Dermis microvascular lymphatic vessel endothelial cell (primary cell): Measurements from ENCODE around the gene CCDC6. TPM values are rescaled to one million over a fixed set of nuclear protein-coding genes. Genes with fewer than 3 reads are reported as not detected.
"Not testable (repeated sequence)": the region's sequence is repeated elsewhere in the genome, so short reads cannot be mapped to it uniquely, and the experiment has no call there.

Experiments used
- DNase-seq, 2 donors: peaks; one replicate each; pipeline versions ENCODE4 v3.0.0 to v3.0.0-alpha.2; 2010; ENCODE audit warnings: low read depth in 2 of 2
- total RNA-seq: library from RNA; depleted of rRNA; stranded (reverse); fragments of >200 nt; gene quantifications from 2 replicates; pipeline ENCODE4 v1.2.1, GENCODE V29; 2014

CCDC6 gene
- total RNA-seq, 1 donor from 2014 or later = 16.4 TPM

DNA sequence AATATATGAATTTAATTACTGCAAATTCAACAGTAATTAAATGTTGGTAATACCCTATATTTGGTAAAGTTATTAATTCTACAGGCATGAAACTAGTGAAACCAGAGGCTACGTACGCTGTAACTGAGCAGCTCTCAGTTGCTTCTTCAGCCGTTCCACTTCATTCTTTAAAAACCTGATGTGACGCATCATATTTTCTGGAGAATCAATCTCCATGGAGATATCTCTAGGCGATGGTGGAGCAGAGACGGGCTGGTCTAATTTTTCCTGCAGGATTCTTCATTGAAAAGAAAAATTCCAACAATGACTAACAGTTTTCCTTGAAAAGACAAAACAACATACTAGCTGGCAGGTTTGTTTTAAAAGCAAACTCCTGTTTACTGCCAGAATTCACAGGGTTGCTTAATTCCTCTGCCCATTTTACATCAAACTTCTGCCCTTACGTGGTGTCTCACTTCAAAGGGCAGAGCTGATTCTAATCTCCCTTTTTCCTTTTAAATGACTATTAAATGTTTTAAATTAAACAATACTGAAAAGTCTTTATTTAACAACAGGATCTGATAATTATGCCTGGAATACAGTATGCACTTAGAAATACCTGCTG lies 93.7 kb downstream of the CCDC6 start:
- no peak for DNase-seq

DNA sequence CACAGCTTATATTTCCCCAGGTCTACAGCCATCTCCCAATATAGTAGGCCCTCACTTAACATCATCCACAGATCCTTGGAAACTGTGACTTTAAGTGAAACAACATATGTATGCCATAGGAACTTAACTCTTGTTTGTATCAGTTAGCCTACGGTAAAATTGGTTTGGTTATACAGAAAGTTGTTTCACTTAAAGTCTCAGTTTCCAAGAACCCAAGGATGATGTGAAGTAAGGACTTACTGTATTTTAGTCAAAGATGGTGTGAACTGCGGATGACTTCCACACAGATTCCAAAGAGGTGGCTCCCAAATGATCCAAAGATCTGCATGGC lies 96.7 kb downstream of the CCDC6 start:
- no peak for DNase-seq

DNA sequence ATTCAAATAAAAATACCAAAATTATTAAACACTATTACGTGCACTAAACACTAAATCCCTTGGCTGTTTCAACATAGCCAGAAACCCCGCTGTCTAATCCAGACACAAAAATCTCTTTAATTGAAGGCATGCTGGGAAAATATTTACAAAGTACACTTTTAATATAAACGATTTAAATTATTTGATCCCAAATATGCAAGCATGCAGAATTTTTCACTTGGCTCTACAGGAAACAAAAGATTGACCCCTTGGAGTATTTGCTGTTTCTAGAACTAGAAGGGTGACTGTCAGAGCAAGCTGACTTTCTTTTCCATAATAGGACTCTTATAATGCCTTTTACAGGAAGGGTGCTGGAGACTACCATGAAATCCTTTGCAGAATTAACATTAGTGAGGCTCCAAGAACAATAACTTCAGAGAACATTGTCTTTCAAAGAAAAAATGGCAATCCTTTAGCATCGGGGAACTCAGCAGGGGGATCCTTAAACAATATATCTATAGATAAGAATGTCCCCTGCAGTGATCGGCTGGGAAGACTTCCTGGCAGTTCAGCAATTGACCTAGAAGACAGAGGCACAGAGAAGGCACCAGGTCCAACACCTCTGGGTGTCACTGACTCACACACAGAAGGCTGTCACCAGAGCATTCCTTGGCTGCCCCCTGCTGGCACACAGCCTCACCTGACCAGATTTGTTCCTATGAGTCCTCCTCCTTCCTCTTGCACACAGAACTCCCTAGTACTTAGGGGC lies 97.3 kb downstream of the CCDC6 start:
- DNase-seq = peak; percentile 33 to 75

DNA sequence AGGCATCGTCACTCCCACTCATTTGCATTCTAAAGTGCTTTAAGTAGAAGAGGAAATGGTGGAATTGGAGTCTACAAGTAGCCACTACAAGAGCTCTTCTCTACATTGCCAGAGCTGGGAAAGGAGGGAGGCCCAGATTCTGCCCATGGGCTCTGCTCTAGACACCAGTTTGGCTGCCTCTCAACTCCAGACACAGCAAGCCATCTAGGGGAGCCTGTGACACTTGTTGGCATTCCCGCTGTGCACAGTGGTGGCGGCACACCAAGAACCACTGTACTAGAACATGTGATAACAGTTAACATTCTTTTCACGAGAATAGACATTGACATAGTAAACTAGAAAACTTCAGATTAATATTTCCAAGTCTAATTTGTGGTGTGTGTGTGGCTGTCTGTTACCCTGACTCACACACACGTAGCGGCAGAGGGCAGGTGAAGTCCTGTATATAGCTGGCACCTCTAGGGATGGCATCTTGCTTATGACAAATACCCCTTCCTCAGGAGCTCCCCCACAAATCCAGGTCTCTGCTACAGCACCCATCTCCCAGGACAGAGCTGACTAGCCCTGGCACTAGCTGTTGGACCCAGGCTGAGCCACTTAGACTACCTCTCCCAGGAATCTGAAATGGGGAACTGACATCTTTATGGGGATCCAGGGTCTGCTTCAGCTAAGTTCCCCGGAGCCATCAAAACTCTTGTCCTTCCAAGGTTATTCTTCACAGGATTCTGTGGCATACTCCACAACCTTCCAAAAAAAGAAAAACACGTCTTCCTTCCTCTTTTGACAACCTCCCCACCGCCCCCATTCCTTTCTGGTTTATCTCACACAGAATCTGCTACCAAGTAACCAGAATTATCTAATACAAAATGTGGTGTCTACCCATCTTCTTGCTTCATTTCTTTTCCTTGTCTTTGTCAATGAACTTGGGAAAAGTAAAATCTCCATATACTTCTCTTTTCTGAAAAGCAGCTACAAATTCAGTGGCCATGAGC lies 98.4 kb downstream of the CCDC6 start:
- no peak for DNase-seq

DNA sequence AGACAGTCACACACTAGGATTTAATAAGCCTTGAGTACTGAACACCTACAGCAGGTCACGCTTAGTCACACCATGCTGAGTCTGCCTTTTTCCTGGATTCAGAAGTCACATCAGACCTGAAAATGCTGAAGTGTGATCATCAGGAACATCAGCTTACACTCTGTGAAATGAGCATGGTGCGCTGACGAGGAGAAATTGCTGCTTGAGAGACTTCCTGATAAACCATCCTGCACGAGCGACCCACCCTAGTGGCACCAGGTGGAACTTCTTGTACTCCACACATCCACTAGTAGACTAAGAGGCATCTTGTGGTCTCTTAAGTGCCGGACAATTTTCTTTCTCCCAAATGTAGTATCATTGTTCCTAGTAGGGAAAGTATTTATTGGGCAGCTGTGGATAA lies 101.3 kb downstream of the CCDC6 start:
- DNase-seq = peak in 1 of 2 donors; percentile 28

DNA sequence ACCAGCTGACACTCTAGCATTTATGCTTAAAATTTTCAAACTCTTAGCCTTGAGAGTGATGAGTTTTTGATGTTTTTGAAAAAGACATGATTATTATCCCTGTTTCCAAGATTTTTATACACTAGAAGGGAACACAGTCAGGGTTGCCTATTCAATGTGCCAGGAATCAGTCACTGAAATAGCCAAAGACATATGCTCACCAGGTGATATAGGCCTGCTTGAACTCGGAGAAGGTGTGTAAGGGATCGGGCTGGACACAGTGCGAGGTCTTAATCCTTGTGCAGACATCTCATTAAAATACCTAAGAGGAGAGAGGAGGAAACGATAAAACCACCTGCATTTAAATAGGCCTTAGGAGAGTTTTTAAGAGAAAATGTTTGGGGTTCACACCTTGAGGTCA lies 102.1 kb downstream of the CCDC6 start:
- DNase-seq = no peak

DNA sequence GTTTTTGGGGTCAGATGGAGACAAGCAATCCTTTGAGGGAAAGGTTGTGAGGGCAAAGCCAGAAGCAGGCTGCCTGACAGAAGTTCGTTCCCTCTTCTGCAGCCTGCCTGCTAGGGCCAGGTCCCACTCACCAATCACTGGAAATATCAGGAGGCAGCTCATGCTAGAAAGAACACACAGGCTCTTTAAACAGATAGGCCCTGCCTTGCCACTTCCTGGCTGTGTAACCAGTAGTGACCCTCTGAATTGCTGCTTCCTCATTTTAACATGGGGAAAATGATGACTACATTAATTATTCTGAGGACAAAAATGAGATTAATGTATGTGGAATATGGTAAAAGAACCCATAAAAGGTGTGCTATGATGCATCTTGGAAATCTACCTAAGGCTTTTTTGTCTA lies 102.6 kb downstream of the CCDC6 start:
- no peak for DNase-seq

DNA sequence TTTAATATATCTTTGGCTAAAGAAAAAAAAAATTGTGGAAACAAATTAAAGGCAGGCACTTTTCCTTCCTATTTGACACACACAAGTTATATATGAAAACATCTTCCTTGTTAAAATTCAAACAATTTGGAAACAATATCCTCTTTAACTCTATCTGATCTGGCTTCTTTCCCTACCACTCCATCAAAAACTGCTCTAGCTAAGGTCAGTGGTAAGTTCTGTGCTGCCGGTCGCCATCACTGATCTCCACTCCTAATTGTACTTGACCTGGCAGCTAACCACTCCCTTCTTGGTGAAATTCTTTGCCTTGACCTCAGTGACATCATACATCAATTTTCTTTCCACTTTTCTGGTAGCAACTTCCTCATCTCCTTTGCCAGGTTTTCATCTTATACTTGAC lies 105.2 kb downstream of the CCDC6 start:
- DNase-seq = no peak

DNA sequence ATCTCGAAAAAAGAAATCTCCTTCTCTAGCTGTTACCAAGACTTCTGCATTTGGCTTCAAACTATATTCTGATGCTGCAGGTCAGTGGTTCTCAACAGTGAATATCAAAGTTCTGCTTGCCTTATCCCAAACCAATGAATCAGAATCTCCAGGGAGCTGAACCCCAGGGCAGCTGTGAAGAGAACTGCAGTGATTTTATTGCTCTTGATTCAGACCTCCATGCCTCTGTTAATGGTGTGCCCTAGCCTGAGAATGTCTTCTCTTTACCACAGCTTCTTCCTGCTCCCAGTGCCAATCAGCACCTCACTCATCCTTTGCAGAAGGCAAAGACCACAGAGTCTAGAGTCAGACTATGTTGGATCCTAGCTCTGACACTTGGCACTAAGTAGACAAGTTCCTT lies 106.9 kb downstream of the CCDC6 start:
- DNase-seq = no peak

DNA sequence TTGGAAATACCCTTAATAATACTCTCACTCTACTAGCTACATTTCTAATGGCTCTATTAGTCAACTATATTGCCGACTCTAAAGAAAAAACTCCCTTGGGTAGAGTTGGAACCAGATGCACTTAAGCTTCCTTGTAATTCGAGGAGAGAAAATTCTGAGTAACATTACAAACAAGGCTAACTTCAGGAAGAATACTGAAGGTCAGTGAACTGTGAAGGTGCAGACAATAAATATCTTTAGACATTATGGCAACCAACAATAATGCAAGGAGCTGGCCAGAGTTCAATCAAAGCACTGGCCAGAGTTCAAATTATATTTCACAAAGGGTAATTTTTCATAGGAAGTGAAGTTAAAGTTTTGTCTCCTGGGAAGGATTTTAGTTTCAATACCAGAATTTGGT lies 112.4 kb downstream of the CCDC6 start:
- peak in 1 of 2 donors; percentile 72 for DNase-seq

DNA sequence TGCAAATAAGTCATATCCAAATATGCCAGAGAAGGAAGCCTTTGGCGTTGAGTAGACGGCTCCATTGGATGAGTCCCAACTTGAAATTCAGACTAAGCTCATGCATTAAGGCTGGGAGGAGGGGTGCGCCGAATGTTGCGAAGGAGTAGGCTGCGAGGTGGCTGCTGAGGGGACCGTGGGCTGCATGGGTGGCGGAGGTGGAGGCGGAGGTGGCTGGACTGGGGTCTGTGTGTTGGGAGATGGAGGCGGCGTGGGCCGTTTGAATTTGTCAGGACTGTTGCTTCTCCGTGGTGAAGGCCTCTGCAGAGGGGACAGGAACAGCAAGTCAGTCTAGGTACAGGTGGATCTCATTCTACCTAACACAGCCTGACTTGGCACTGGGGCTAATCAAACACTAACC lies 113.5 kb downstream of the CCDC6 start:
- DNase-seq = no peak

DNA sequence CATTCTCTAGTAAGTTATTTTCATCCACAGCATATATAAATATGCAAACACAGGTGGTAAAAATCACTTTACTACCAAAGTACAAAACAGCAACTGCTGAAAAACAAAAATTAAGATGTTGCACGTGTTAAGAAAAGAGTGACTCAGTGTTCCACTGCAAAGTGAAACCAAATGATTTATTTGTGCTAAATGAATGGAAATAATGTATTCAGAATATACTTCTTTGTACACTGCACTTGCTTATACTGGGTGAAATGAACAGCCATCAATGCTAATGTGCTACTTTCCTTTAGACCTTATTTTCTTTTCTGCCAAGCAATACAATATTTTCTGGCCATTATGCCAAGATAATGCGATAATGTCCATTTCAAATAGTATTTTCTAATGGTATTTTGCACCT lies 114.8 kb downstream of the CCDC6 start:
- no peak for DNase-seq

DNA sequence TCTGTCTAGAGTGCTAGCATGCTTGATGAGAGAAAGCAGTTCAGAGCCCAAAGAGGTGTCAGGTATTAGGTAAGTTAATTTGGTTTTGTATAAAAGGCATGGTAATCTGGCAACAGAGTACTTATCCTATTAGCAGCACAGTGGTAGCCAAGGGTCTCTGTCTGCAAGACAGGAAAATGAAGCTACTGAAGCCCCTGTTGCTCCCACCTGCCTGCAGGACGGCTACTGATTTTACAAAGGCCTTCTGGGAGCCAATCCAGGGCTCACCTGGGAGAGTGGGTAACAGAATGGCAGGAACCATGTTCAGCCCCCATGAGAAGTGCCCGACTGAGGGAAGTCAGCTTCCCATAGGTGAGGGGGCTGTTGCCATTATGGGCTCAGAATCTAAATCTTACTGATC lies 116.3 kb downstream of the CCDC6 start:
- not testable (repeated sequence) for DNase-seq

DNA sequence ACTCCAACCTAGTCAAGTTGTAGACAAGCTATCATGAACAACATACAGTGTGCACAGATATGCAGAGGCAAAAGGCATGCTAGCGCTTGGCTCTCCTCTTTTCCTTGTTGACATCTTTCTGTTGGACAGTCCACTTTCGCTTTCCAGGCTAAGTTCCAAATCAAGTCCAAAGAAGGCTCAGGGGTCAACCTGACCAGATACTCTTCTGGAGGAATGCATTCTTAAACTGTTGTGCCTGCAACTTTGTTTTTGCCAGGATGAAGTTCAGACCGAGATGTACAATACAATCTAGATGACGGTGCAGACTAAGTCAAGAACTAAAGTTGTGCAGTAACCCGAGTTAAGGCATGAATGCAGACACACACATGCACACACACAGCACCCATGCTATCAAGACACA lies 117.4 kb downstream of the CCDC6 start:
- not testable (repeated sequence) for DNase-seq

DNA sequence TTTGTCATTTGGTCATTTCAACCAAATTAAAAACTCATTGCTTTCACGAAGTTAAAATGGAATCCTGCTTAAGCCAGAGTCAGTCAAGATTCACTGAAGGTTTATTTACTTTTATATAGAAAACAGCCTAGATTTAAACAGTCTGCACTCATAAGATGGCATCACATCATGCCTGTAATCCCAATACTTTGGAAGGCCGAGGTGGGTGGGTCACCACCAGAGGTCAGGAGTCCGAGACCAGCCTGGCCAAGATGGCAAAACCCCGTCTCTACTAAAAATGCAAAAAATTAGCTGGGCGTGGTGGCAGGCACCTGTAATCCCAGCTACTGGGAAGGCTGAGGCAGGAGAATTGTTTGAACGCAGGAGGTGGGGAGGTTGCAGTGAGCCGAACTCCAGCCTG lies 119.3 kb downstream of the CCDC6 start:
- DNase-seq = not testable (repeated sequence)

DNA sequence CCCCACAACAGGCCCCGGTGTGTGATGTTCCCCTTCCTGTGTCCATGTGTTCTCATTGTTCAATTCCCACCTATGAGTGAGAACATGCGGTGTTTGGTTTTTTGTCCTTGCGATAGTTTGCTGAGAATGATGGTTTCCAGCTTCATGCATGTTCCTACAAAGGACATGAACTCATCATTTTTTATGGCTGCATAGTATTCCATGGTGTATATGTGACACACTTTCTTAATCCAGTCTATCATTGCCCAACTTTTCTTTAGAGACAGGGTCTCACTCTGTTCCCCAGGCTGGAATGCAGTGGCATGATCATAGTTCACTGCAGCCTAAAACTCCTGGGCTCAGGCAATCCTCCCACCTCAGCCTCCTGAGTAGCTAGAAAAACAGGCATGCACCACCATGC lies 120.9 kb downstream of the CCDC6 start:
- not testable (repeated sequence) for DNase-seq

DNA sequence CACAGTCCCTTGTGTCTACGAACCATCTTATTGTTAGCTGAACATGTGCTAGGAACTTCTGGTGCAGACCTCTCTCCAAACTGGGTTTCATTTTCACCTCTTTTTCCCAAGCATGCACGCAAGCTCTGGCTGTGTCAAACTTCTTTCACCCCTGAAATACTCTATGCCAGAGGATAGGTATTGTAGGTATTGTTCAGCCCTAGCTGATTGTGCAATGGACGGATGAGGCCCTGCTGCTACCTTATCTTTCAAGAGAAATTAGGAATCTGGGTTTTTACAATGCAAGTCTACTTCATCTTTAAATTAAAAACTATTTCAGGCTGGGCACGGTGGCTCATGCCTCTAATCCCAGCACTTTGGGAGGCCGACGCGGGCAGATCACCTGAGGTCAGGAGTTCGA lies 124.8 kb downstream of the CCDC6 start:
- DNase-seq = no peak

DNA sequence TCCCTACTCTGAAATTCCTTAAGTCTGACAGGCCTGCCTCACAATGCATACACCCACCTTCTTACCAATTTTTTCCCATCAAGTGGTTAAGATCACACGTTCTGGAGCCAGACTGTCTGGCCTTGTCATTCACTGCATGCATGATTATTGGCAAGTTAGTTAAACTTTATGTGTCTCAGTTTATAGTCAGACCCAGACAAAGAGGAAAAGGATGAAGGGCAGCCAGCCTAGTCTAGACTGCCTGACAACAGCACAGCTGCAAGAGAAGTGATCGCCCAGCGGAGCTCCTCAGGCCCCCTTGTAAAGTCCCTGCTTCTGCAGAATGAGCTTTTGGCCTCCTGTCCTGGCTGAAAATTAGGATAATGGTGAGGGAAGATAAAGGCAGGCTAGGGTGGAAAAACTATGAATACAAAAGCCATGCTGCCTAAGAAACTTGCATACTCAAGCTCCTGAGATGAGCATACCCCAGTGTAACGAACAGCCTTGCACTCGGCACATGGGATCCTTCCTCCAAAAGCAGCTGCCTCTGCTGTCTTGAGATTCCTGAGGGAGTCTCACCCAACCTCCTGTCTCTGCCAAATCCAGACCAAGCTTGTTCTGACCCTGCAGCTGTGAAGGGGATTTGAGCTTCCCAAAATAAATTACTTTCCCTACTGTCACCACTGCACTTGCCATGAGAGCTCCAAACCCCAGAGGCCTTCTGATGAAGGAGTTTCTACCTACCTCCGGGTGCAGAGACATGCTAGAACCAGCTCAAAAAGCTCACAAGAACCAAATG lies 126.4 kb downstream of the CCDC6 start:
- DNase-seq = no peak

DNA sequence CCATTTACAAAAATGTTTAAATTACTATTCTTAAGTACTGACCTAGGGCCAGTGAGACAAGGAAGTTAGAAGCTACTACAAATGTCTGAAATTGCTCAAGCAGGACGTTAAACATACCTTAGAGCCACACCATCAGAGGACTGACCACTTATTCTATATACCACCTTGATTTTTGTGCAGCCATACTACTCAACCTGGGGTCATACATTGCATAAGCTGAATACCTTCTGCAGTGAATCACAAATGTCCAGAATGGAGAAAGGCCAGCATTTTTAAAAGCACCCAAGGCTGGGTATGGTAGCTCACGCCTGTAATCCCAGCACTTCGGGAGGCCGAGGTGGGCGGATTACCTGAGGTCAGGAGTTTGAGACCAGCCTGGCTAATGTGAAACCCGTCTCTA lies 131.9 kb downstream of the CCDC6 start:
- DNase-seq = no peak

DNA sequence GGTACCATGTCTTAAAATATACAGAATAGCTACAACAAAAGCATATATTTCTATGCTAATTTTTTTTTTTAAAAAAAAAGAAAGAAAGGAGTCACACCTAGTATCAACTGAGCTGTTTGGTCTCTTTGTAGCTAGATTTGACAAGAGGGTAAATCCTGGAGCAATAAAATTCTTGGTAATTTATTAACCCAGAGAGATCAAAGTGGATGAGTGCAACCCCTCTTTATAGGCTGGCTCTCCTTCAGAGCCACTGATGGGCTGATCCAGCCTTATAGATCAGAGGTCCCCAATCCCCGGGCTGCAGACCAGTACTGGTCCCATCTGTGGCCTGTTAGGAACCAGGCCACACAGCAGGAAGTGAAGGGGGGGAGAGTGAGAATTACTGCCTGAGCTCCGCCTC lies 133.3 kb downstream of the CCDC6 start:
- DNase-seq = no peak

DNA sequence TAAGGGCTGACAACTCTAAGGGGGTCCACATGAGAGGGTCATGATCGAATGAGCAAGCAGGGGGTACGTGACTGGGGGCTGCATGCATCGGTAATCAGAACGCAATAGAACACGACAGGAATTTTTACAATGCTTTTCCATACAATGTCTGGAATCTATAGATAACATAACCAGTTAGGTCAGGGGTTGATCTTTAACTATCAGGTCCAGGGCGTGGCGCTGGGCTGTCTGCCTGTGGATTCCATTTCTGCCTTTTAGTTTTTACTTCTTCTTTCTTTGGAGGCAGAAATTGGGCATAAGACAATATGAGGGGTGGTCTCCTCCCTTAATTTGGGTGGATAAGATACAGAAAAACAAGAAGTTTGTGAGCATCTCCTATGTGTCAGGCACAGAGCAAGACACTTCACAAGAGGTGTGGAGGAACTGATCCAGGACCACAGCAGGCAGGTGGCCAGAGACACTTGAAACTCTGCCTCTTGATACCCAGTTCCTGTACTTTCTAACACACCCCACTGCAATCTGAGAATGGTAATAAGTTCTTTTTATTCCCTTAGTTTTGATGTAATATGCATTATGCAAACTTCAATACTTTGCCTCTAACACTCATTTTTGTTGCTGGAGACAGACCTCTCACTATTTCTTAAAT lies 135.1 kb downstream of the CCDC6 start:
- no peak for DNase-seq
